SK-MEL-5 (cell line): ENCODE data around the gene CCDC33. TPM values are rescaled to one million over a fixed set of nuclear protein-coding genes. Genes with fewer than 3 reads are reported as not detected.

ENCODE experiments used
- DNase-seq: peaks from one replicate; pipeline ENCODE4 v3.0.0-alpha.2; 2016; ENCODE audit warnings: low read depth, low spot score
- in situ Hi-C: cut with HindIII; loops from 2 replicates; pipeline ENCODE4 v1.10.0; 2016; ENCODE audit warnings: low sequenced_read_pairs, high pct_unique_total_duplicates, low pct_unique_long_range_greater_than_20kb
- polyA plus RNA-seq, 2 experiments: library from polyadenylated mRNA; depleted of rRNA; stranded (reverse); fragments of >200 nt; gene quantifications; 2 replicates each; pipeline ENCODE4 v1.2.3, GENCODE V29; 2015
- total RNA-seq: library from RNA; depleted of rRNA; stranded (reverse); fragments of >200 nt; shearing (Covaris generic); gene quantifications from 2 replicates; pipeline ENCODE4 v1.2.3, GENCODE V29; 2014; rRNA removed

CCDC33 gene
- total RNA-seq, result not detected in 2 replicates
- not detected in 2 replicates for polyA plus RNA-seq (2015; cell fraction: cytosol; rRNA removed)
- not detected in 2 replicates for polyA plus RNA-seq (2015; cell fraction: nucleus; rRNA removed)

GRCh38 chr15:74235962-74236361, at the start of gene CCDC33:
CCDC33 (plus strand) TSS chr15:74236326; CDS start chr15:74236720, 394 bp downstream.
- no peak for DNase-seq
- in situ Hi-C loops, result no loop called here

- DNase-seq, result no peak
- in situ Hi-C loops, result no loop called here
Measured at GRCh38 chr15:74188216-74188615, 47.9 kb upstream of the CCDC33 start.

GRCh38 chr15:74191798-74192197, 44.3 kb upstream of the CCDC33 start:
- in situ Hi-C loops, result no loop called here
- no peak for DNase-seq

GRCh38 chr15:74192751-74193150, 43.4 kb upstream of the CCDC33 start:
- in situ Hi-C loops, result no loop called here

GRCh38 chr15:74193299-74193718, 42.8 kb upstream of the CCDC33 start:
- in situ Hi-C loops, result no loop called here
- DNase-seq, result peak; percentile 62

More at GRCh38 chr15:74192751-74193150, 43.4 kb upstream of the CCDC33 start:
- DNase-seq, result no peak

GRCh38 chr15:74193905-74194304, 42.2 kb upstream of the CCDC33 start:
- DNase-seq, result no peak
- in situ Hi-C loops, result no loop called here

GRCh38 chr15:74194572-74195559, 41.3 kb upstream of the CCDC33 start:
- in situ Hi-C loops, result no loop called here
- no peak for DNase-seq

- peak; percentile 10 for DNase-seq
Measured at GRCh38 chr15:74196175-74196574, 40.0 kb upstream of the CCDC33 start.

GRCh38 chr15:74197176-74197965, 38.8 kb upstream of the CCDC33 start:
- no peak for DNase-seq
- in situ Hi-C loops, result no loop called here

More at GRCh38 chr15:74196175-74196574, 40.0 kb upstream of the CCDC33 start:
- in situ Hi-C loops, result no loop called here

- no peak for DNase-seq
- in situ Hi-C loops, result no loop called here
Measured at GRCh38 chr15:74199297-74199652, 36.9 kb upstream of the CCDC33 start.

- in situ Hi-C loops, result no loop called here
- DNase-seq, result no peak
Measured at GRCh38 chr15:74200412-74200815, 35.7 kb upstream of the CCDC33 start.

GRCh38 chr15:74200871-74201419, 35.2 kb upstream of the CCDC33 start:
- in situ Hi-C loops, result no loop called here
- DNase-seq, result no peak

GRCh38 chr15:74201710-74202420, 34.3 kb upstream of the CCDC33 start:
- no peak for DNase-seq
- in situ Hi-C loops, result no loop called here

GRCh38 chr15:74202452-74203401, 33.4 kb upstream of the CCDC33 start, which contains the start of gene STRA6:
STRA6 (minus strand) TSS chr15:74202787; CDS start chr15:74202267, 520 bp downstream.
- in situ Hi-C loops, result no loop called here
- no peak for DNase-seq

GRCh38 chr15:74203914-74204431, 32.2 kb upstream of the CCDC33 start:
- in situ Hi-C loops, result no loop called here
- DNase-seq, result no peak

- DNase-seq, result no peak
- in situ Hi-C loops, result no loop called here
Measured at GRCh38 chr15:74205582-74205947, 30.6 kb upstream of the CCDC33 start.
